HG03460 (cell line): ENCODE results near the gene ZBTB7C.
"Not testable (repeated sequence)": the region's sequence is repeated elsewhere in the genome, so short reads cannot be mapped to it uniquely, and the experiment has no call there.

Source experiments
- ATAC-seq: cut with Tn5 transposase; IDR thresholded peaks from one replicate; pipeline ENCODE4 v1.9.1; 2021; ENCODE audit not compliant: unreplicated experiment

ZBTB7C gene

DNA sequence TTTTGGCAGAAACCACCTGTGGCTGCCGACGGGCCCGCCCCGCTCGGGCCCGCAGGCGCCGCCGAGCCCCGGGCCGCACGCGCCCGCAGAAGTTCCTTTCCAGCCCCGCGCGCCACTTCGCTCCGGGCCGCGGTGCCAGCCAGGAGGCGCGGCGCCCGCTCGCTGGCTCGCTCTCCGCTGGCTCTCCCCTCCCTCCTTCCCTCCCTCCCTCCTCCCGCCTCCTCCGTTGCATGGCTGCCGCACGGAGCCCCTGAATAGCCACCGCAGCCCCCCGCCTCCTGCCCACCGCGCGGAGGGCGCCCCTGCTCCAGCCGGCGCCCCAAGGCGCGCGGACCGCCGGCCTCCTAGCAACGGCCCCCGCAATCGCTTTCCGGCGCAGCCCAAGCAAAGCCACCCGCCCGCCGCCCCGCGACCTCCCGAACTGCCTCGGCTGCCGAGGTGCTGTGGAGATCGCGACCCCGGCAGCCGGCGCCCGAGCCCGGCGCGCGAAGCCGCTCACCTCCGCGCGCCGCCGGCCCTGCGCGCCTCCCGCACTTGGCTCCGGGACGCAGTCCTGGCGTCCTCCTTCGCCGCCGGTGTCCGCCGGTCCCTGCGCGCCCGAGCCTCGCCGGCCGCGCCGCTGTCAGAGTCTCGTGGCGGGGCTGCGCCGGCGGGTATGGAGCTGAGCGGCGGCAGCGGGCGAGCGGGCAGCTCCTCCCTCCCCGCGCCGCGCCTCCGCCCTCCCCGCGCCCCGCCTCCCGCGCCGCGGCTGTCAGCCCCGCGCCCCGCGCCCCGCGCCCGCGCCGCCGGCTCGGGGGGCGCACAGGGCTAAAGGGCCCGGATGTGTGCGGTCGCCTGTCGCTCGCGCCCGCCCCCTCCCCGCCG lies at the start of gene ZBTB7C:
Gene ZBTB7C, minus strand, starts transcription at position 657 of the 864 bp plus-strand sequence.
- no peak for ATAC-seq

DNA sequence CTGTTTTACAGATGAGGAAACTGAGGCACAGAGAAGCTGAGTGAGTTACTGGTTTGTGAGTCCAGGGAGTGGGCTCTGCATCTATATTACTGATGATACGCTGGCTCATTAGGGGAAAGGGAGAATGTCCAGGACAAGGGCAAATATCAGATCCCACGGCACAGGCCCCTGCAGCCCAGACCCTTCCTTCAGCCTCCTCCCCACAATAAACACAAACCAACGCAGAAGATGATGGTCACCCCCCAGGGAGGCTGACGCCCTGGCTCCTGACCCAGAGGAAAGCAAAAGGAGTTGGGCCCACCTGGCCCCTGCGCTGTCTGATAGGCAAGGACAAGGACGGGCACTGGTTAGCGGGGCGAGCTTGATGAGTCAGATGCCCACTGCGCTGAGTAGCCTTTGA lies 47.7 kb upstream of the ZBTB7C start:
- ATAC-seq: no peak

GRCh38 chr18:48455555-48456478 lies 46.6 kb upstream of the ZBTB7C start:
- no peak for ATAC-seq

DNA sequence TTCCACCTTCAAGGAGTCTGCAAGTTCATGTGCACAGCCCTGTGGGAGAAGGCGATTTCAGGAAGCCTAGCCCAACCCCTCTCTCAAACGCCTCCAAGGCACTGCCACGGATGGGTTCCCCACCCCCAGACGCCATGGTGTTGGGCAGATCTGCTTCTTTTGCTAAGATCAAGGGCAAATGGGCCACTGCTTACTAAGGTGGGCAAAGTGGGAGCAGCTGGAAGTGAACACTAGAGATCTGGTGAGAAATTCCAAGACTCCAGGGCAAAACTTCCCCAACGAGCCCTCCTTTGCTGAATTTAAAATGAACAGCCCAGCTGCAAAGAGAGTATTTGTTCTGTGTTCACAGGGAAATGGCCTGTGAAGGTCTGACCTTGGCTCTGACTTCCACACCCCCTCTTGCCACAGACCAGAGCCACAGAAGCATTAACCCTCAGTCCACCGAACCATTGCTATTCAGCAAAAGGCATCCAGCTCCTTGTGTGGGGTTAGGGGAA lies 45.1 kb upstream of the ZBTB7C start:
- ATAC-seq: no peak

DNA sequence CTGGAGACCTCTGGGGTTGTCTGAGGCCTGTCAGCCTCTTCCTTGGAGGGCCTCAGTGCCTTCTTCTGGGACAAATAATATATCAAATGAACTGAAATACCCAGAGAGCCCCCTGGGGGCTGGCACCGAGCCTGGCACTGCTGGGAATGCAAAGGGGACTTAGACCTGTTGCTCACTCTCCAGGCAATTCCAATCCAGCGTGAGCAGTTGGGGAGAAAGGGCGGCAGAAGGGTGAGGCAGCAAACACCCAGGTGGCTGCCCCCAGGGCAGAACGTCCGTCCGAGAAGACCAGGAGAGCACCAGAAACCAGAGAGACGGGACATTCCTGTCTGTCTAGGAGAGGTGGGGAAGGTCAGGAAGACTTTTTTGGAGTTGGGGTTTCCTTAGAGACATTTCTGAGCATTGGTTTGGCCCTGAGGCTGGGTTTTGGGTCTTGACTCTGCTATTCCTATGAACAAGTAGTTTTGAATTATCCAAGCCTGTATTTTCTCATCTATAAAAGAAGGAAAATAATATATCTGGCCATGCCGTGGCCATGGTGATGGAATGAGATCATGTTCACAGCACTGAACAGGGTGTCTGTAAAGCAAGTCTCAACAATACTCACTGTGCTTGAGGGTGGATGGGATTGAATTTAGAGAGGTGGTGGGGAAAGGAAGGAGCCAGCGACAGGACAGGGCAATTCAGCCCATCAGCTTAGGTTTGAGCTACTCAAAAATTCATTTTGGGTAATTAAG lies 44.3 kb upstream of the ZBTB7C start:
- ATAC-seq: no peak

DNA sequence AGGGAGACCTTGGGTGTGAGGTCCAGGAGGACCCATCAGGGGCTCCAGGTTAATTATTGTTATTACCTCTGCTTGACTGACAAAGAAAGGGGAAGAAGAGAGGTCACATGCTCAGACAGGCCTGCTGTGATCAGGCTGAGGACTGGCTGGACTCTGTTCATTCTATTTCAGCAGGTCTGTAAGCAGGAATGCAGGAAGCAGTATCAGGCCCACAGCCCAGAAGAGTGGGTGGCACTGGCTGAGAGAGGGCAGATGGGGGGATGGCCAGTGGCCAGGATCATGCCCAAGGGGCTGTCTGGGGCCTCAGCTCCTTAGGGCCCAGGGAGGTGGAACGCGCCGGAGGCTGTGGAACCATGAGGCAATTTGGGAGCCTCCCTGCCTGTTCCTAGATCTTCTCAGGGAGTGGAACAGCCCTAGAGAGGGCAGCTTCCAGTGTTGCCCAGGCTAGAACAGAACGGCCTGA lies 43.7 kb upstream of the ZBTB7C start:
- no peak for ATAC-seq

GRCh38 chr18:48450685-48451084 lies 41.5 kb upstream of the ZBTB7C start:
- no peak for ATAC-seq

DNA sequence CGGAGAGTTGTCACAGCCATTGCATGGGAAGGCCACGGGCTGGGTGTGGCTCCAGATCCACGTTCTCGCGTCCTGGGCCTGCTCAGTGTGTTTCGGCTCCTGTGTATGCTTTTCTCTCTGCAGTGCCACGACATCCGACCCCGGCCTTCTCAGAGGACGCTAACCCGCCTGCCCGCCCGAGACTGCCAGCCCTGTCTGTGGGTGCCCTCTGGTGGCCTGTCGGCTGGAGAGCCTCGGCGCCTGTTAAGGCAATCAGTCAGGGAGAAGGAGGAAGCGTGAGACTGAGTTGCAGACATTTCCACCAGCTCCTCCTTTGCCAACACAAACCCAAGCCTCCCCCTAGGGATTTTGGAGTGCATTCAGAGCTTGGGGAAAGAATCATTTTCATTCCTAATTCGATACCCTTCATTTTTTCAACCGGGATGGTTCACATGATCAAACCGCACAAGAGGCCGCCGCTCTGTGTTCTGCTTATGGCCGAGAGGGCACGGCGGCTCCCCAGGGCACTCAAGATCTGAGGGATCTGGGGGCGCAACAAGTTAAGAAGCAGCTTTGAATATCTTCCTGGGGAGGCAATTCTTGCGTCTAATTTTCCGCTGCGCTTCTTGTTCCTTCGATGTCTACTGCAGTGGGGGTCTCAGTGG lies 37.5 kb upstream of the ZBTB7C start:
- no peak for ATAC-seq

DNA sequence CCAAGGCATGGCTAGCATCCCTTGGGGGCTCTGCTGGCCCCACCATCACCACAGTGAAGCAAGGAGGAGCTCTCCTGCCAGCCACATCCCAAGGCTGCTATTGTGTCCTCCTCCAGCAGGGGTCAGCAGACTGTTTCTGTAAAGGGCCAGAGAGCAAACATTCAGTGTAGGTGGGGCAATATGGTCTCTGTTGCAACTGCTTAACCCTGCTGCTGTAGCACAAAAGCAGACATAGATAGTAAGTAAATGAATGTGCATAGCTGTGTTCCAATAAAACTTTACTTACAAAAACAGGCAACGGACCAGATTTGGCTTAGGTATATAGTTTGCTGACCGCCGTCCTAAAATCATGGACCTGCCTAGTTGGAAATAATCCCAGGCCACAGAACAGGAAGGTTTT lies 36.4 kb upstream of the ZBTB7C start:
- ATAC-seq: no peak

GRCh38 chr18:48442761-48443160 lies 33.6 kb upstream of the ZBTB7C start:
- ATAC-seq: no peak

DNA sequence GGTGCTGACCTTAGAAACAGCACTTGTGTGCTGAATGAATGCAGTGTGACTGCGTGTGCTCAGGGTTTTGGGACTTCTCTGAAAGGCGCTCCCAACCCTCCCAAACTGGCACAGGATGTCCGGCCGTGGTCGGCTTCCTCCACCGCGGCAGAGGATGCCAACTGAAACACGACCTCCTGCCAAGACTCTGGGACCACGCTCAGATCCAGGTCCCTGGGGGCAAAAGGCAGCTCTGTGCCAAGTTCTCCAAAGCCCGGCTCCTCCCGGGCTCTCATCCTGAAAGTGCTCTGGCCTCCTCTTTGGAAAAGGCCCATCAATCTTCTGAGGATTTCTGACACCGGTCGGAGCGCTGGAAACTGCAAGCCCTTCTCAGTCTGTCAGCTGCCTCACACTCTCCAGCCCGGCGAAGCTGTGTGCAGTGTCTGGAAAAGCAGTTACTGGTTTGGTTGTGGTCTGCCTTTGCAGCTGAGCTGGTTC lies 32.3 kb upstream of the ZBTB7C start:
- ATAC-seq: no peak

GRCh38 chr18:48440924-48441323 lies 31.7 kb upstream of the ZBTB7C start:
- no peak for ATAC-seq

- ATAC-seq: no peak
Observed at GRCh38 chr18:48436907-48437306, 27.7 kb upstream of the ZBTB7C start.

GRCh38 chr18:48434382-48434781 lies 25.2 kb upstream of the ZBTB7C start:
- ATAC-seq: not testable (repeated sequence)

- ATAC-seq: no peak
Observed at GRCh38 chr18:48433541-48433940, 24.4 kb upstream of the ZBTB7C start.

DNA sequence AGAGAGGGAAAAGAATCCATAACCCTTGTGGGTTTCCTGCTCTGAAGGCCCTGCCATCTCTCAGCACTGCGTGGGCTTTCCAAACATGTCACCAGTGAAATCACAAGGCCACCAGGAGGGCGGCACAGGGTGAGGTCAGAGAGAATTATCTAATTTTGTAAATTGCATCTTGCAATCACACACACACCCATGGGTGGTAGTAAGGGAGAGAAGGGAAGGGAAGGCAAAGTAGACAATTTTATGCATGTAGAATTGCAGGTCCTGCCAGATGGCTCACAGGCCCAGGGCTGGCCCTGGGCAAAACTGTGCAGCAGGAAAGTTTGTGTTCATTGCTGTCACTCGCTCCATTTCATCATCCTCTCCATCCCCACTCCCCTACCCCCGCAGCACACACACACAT lies 21.0 kb upstream of the ZBTB7C start:
- ATAC-seq: no peak

DNA sequence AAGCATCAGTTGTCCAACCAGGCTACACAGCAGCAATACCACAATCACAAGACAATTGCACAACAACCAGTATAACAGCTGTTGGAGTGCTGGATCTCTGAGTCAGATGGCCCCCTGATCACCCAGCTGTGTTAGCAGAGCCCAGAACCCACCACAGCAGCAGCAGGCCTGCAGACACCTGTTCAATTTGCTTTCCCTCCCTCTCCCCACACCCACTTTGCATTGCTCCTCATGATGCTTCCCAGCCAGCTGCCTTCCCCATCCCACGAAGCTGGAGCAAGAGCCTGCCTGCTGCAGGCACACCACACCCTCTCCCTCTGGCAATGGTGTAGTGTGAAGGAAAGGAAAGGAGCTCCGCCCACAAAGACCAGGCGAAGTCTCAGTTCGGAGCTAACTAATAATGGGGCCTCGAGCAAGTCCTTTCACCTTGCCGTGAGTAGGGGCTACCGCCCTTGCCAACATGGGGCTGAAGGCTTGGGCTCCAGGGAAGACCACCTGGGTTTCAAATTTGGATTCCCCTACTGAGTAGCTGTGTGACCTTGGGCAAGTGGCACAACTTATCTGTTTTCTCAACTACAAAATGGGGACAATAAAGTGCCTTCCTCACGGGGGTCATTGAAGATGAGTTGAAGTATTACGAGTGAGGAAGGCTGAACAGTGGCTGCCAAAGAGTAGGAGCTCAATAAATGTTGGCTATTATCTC lies 19.4 kb upstream of the ZBTB7C start:
- ATAC-seq: no peak

GRCh38 chr18:48422947-48423378 lies 13.8 kb upstream of the ZBTB7C start:
- no peak for ATAC-seq

DNA sequence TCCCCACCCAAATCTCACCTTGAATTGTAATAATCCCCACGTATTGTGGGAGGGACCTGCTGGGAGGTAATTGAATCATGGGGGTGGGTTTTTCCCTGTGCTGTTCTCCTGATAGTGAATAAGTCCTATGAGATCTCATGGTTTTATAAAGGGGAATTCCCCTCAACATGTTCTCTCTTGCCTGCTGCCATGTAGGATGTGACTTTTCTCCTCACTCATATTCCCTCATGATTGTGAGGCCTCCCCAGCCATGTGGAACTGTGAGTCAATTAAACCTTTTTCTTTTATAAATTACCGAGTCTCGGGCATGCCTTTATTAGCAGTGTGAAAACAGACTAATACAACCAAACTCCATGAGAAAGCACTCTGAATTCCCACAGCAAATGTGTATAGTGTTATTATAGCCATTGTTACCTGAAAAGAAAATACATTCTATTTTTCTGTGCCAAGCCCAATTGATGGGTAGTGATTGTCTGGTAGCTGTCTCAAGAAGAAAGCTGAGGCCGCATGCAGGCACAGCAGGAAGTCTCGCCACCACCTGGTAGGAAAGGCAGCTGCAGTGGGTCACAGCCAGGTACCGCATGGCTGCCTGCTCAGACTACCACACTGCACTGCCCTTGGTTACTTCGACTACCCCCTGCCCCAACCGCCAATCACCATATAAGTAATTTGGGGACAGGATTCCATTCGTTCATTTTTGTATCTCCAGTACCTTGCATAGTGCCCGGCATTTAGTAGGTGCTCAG lies 10.3 kb upstream of the ZBTB7C start:
- ATAC-seq: no peak
